SU-DHL-6 (cell line): Measurements from ENCODE around the gene CTNNBL1.

ENCODE experiments used
- H2AFZ ChIP-seq: fragments of 200-600 bp; sonication (generic); 2 replicates; pipeline ENCODE4 v1.6.1; 2014; ENCODE audit warnings: low read depth, mild to moderate bottlenecking, moderate library complexity, mixed read lengths, antibody characterized with exemption, low read length; ENCODE audit not compliant: severe bottlenecking
- H3F3A ChIP-seq: fragments of 200-600 bp; shearing (Covaris generic); 2 replicates; pipeline ENCODE4 v1.6.0; 2016; ENCODE audit warnings: antibody characterized with exemption, mild to moderate bottlenecking; ENCODE audit not compliant: insufficient read depth
- H3K27ac ChIP-seq: fragments of 200-600 bp; sonication (generic); 2 replicates; pipeline ENCODE4 v1.5.1; 2016; ENCODE audit warnings: low read depth, mild to moderate bottlenecking, low read length, moderate library complexity, mixed read lengths
- H3K27me3 ChIP-seq: fragments of 200-600 bp; sonication (generic), shearing (Covaris generic); 2 replicates; pipeline ENCODE4 v1.6.0; 2014; ENCODE audit warnings: mild to moderate bottlenecking, low read length
- H3K36me3 ChIP-seq: fragments of 200-600 bp; sonication (generic); 2 replicates; pipeline ENCODE4 v1.6.1; 2014; ENCODE audit warnings: mild to moderate bottlenecking, low read length, mixed read lengths
- H3K4me2 ChIP-seq: fragments of 300-600, 200-600 bp; shearing (Covaris generic), sonication (generic); 2 replicates; pipeline ENCODE4 v1.6.0; 2014; ENCODE audit warnings: low read length, low read depth, mild to moderate bottlenecking; ENCODE audit not compliant: poor library complexity, severe bottlenecking
- H3K4me3 ChIP-seq: fragments of 200-600 bp; sonication (generic); 2 replicates; pipeline ENCODE4 v1.5.1; 2014; ENCODE audit warnings: antibody characterized with exemption, low read length, mild to moderate bottlenecking, mixed read lengths; ENCODE audit not compliant: insufficient read depth, poor library complexity, severe bottlenecking
- H3K79me2 ChIP-seq: fragments of 200-600 bp; sonication (generic); 2 replicates; pipeline ENCODE4 v1.6.1; 2014; ENCODE audit warnings: mild to moderate bottlenecking, low read length, moderate library complexity; ENCODE audit not compliant: insufficient read depth
- H3K9ac ChIP-seq: fragments of 200-600 bp; sonication (generic); 2 replicates; pipeline ENCODE4 v1.7.0; 2014; ENCODE audit warnings: mild to moderate bottlenecking, low read length
- H3K9me2 ChIP-seq: fragments of 200-600 bp; sonication (generic); replicated peaks from 2 replicates; pipeline ENCODE4 v1.6.1; 2014; ENCODE audit warnings: low read length; ENCODE audit not compliant: insufficient read depth
- H3K9me3 ChIP-seq: fragments of 200-600 bp; sonication (generic); 2 replicates; pipeline ENCODE4 v1.6.1; 2014; ENCODE audit warnings: low read length, mixed read lengths; ENCODE audit not compliant: insufficient read depth
- H4K20me1 ChIP-seq: fragments of 200-600 bp; sonication (generic); 2 replicates; pipeline ENCODE4 v1.6.1; 2014; ENCODE audit warnings: low read depth, mild to moderate bottlenecking, antibody characterized with exemption, low read length, moderate library complexity, mixed read lengths
- CTCF ChIP-seq: fragments of 200-600 bp; sonication (generic); IDR thresholded peaks from one replicate; pipeline ENCODE4 v1.5.1; 2017; ENCODE audit warnings: antibody characterized with exemption, mild to moderate bottlenecking, low read length, moderate library complexity; ENCODE audit not compliant: insufficient read depth, poor library complexity, severe bottlenecking
- EZH2phosphoT487 ChIP-seq: fragments of 200-600 bp; sonication (generic), shearing (Covaris generic); conservative IDR thresholded peaks from 2 replicates; pipeline ENCODE4 v1.6.1; 2018; ENCODE audit warnings: mild to moderate bottlenecking, antibody characterized with exemption, low read length, moderate library complexity, mixed read lengths

The CTNNBL1 gene

DNA sequence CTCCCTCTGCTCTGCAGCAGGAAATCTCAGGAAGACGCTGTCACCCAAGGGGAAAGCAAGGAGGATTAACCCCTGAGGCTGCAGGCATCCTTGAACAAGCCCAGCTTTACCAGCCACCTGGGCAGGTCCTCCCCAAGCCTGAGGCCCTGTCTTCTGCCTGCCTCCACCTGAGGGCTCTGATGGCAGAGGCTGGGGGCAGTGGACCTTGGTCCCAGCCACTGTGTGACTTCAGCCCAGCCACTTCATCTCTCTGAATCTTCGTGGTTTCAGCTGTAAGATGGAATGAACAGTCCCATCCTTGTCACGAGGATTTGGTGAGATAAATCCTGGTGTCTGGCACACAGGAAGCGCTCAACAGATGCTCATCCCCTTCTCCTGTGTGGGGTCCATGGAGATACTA lies 200.6 kb downstream of the CTNNBL1 start:
- no peak overlapping the region for H3K27ac ChIP-seq
- no peak overlapping the region for H3K4me2 ChIP-seq
- H3K79me2 ChIP-seq = no peaks in the 10 kb centered on the region
- TF ChIP-seq EZH2phosphoT487 = no peak
- TF ChIP-seq CTCF = no peak
- H3K4me3 ChIP-seq = no peak overlapping the region
- no peaks in the 10 kb centered on the region for H3K36me3 ChIP-seq
- no peaks in the 10 kb centered on the region for H3K9me2 ChIP-seq
- no peaks in the 10 kb centered on the region for H3K27me3 ChIP-seq
- H3K9me3 ChIP-seq = no peaks in the 10 kb centered on the region
- no peaks in the 10 kb centered on the region for H3F3A ChIP-seq
- H4K20me1 ChIP-seq = no peaks in the 10 kb centered on the region
- H2AFZ ChIP-seq = no peak overlapping the region
- H3K9ac ChIP-seq = no peak overlapping the region

DNA sequence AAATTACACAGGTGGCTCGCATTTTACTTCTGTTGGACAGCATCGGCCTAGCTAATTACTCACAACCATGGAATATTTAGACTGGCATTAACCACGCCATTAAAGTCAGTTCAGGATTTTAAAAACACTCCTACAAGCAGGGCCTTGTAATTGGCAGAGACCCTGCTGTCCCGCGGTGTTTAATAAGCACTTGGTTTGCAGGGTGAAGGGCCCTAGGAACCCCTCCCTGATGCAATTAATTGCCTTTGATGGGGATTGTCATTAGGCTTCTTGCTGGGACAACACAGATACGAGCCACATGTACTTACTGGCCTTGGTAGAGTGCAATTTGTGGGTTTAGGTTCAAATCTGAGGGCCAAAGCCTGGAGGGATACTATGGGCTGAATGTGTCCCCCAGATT lies 201.3 kb downstream of the CTNNBL1 start:
- Histone ChIP-seq H3K4me3 (no peak overlapping the region), H2AFZ (no peak overlapping the region), H3K9me3 (no peaks in the 10 kb centered on the region), H3K79me2 (no peaks in the 10 kb centered on the region), H3F3A (no peaks in the 10 kb centered on the region), H3K9me2 (no peaks in the 10 kb centered on the region), H3K27ac (no peak overlapping the region), H4K20me1 (no peaks in the 10 kb centered on the region), H3K27me3 (no peaks in the 10 kb centered on the region), H3K4me2 (no peak overlapping the region), H3K36me3 (no peaks in the 10 kb centered on the region), H3K9ac (no peak overlapping the region)
- TF ChIP-seq EZH2phosphoT487 (no peak), CTCF (no peak)

GRCh38 chr20:37896932-37897548 lies 203.2 kb downstream of the CTNNBL1 start:
- Histone ChIP-seq H3K79me2 (no peaks in the 10 kb centered on the region), H3K27ac (no peak overlapping the region), H3K9me3 (no peaks in the 10 kb centered on the region), H3K9me2 (no peaks in the 10 kb centered on the region), H3K27me3 (no peaks in the 10 kb centered on the region), H3K9ac (no peak overlapping the region), H3K36me3 (no peaks in the 10 kb centered on the region), H3K4me2 (no peak overlapping the region), H2AFZ (no peak overlapping the region), H3K4me3 (no peak overlapping the region), H3F3A (no peaks in the 10 kb centered on the region), H4K20me1 (no peaks in the 10 kb centered on the region)
- TF ChIP-seq EZH2phosphoT487 (no peak), CTCF (no peak)
